Astrocyte (in vitro differentiated cells and primary cell): ENCODE data around the gene DNAH2.

Experiments
- CTCF ChIP-seq: IDR thresholded peaks from 2 replicates; pipeline ENCODE4 v1.5.1; 2011; ENCODE audit warnings: low read depth, mild to moderate bottlenecking, inconsistent platforms, low read length, moderate library complexity; ENCODE audit not compliant: insufficient read depth
- EZH2 ChIP-seq: IDR thresholded peaks from 2 replicates; pipeline ENCODE4 v1.6.1; 2012; ENCODE audit warnings: mild to moderate bottlenecking, low read length, inconsistent platforms; ENCODE audit not compliant: insufficient read depth

- no peak for TF ChIP-seq CTCF
- TF ChIP-seq EZH2: no peak
These were observed 160.7 kb downstream of the DNAH2 start for GRCh38 chr17:7878234-7878633.
